Mesodermal cell (in vitro differentiated cells): ENCODE data around the gene CD8B. TPM values are rescaled to one million over a fixed set of nuclear protein-coding genes. Genes with fewer than 3 reads are reported as not detected.
"Not testable (repeated sequence)": the region's sequence is repeated elsewhere in the genome, so short reads cannot be mapped to it uniquely, and the experiment has no call there.

Experiments
- H3K27ac ChIP-seq: 2 replicates; pipeline ENCODE4 v1.7.0; 2013; ENCODE audit warnings: mild to moderate bottlenecking, low read depth, low read length, moderate library complexity; ENCODE audit not compliant: severe bottlenecking
- H3K36me3 ChIP-seq: 2 replicates; pipeline ENCODE4 v1.7.1; 2013; ENCODE audit warnings: mild to moderate bottlenecking, low read length, moderate library complexity; ENCODE audit not compliant: control insufficient read depth, insufficient read depth
- H3K4me1 ChIP-seq: one replicate; pipeline ENCODE4 v1.7.1; 2013; ENCODE audit warnings: mild to moderate bottlenecking, low read length; ENCODE audit not compliant: insufficient read depth, control insufficient read depth, poor library complexity, severe bottlenecking
- H3K4me3 ChIP-seq: 2 replicates; pipeline ENCODE4 v1.7.0; 2013; ENCODE audit warnings: low read length, control low read depth, mild to moderate bottlenecking; ENCODE audit not compliant: insufficient read depth, poor library complexity, severe bottlenecking; ENCODE audit errors: extremely low read depth
- H3K9me3 ChIP-seq: 2 replicates; pipeline ENCODE4 v1.7.1; 2013; ENCODE audit warnings: mild to moderate bottlenecking, low read length, moderate library complexity; ENCODE audit not compliant: control insufficient read depth
- WGBS, 2 experiments: methylation state at CpG; one replicate each; pipeline ENCODE4 v1.1.5; 2013; ENCODE audit warnings: missing lambda C conversion rate in 2 of 2; ENCODE audit not compliant: insufficient coverage in 2 of 2; 5-methylcytosine and 5-hydroxymethylcytosine counted together
- polyA plus RNA-seq, 2 experiments: library from polyadenylated mRNA; stranded (reverse); fragments of 50-300 nt; gene quantifications; one replicate each; pipeline ENCODE4 v1.2.3, GENCODE V29; 2013

The CD8B gene
- not detected for polyA plus RNA-seq (2013, experiment 1 of 2)
- not detected for polyA plus RNA-seq (2013, experiment 2 of 2)

- H3K4me3 ChIP-seq, H3K27ac ChIP-seq, H3K36me3 ChIP-seq, H3K4me1 ChIP-seq, H3K9me3 ChIP-seq: not testable (repeated sequence)
- 15% methylated on average over 4 of the region's 55 CpGs; no CpG with 5 or more reads in 1 of the 2 experiments for WGBS, 2 experiments
Measured at GRCh38 chr2:86861628-86862379, at the start of gene CD8B. TSS of gene CD8B (minus strand) at chr2:86861886. CDS start at chr2:86861865, 21 bp downstream.

- H3K9me3 ChIP-seq, H3K36me3 ChIP-seq, H3K4me3 ChIP-seq, H3K27ac ChIP-seq, H3K4me1 ChIP-seq: not testable (repeated sequence)
- WGBS, 2 experiments, result no CpG with 5 or more reads among the region's 1 CpG
Measured at GRCh38 chr2:86905868-86906267, 44.2 kb upstream of the CD8B start.

GRCh38 chr2:86900687-86901086 is 39.0 kb upstream of the CD8B start:
- not testable (repeated sequence) for H3K4me3 ChIP-seq, H3K36me3 ChIP-seq, H3K4me1 ChIP-seq, H3K27ac ChIP-seq, H3K9me3 ChIP-seq
- WGBS, 2 experiments, result no CpG with 5 or more reads among the region's 4 CpGs

GRCh38 chr2:86886026-86886425 is 24.3 kb upstream of the CD8B start:
- H3K9me3 ChIP-seq, H3K36me3 ChIP-seq, H3K4me3 ChIP-seq, H3K4me1 ChIP-seq, H3K27ac ChIP-seq: not testable (repeated sequence)
- WGBS, 2 experiments, result no CpG with 5 or more reads among the region's 3 CpGs

- H3K36me3 ChIP-seq, H3K9me3 ChIP-seq, H3K4me3 ChIP-seq, H3K27ac ChIP-seq, H3K4me1 ChIP-seq: not testable (repeated sequence)
- no CpG with 5 or more reads among the region's 2 CpGs for WGBS, 2 experiments
Measured at GRCh38 chr2:86882865-86883264, 21.2 kb upstream of the CD8B start.

- WGBS, 2 experiments, result no CpG with 5 or more reads among the region's 5 CpGs
- H3K9me3 ChIP-seq, H3K4me3 ChIP-seq, H3K27ac ChIP-seq, H3K36me3 ChIP-seq, H3K4me1 ChIP-seq: not testable (repeated sequence)
Measured at GRCh38 chr2:86882118-86882665, 20.5 kb upstream of the CD8B start.

GRCh38 chr2:86878986-86879385 is 17.3 kb upstream of the CD8B start:
- H3K4me3 ChIP-seq, H3K4me1 ChIP-seq, H3K36me3 ChIP-seq, H3K9me3 ChIP-seq, H3K27ac ChIP-seq: not testable (repeated sequence)
- WGBS, 2 experiments, result no CpG with 5 or more reads among the region's 1 CpG

- H3K36me3 ChIP-seq, H3K27ac ChIP-seq, H3K4me3 ChIP-seq, H3K4me1 ChIP-seq, H3K9me3 ChIP-seq: not testable (repeated sequence)
- 80 to 100% methylated on average over 1 of the region's 4 CpGs for WGBS, 2 experiments
Measured at GRCh38 chr2:86870941-86871340, 9.3 kb upstream of the CD8B start.

GRCh38 chr2:86868895-86869468 is 7.3 kb upstream of the CD8B start:
- not testable (repeated sequence) for H3K4me1 ChIP-seq, H3K27ac ChIP-seq, H3K36me3 ChIP-seq, H3K4me3 ChIP-seq, H3K9me3 ChIP-seq
- 100% methylated on average over 2 of the region's 2 CpGs; no CpG with 5 or more reads in 1 of the 2 experiments for WGBS, 2 experiments

GRCh38 chr2:86862380-86862703 is 656 bp upstream of the CD8B start:
- not testable (repeated sequence) for H3K9me3 ChIP-seq, H3K36me3 ChIP-seq, H3K4me3 ChIP-seq, H3K4me1 ChIP-seq, H3K27ac ChIP-seq
- no CpG with 5 or more reads among the region's 12 CpGs for WGBS, 2 experiments

GRCh38 chr2:86861175-86861574 is 511 bp downstream of the CD8B start:
- H3K27ac ChIP-seq, H3K4me3 ChIP-seq, H3K4me1 ChIP-seq, H3K9me3 ChIP-seq, H3K36me3 ChIP-seq: not testable (repeated sequence)
- 79 to 81% methylated on average over 8 of the region's 11 CpGs for WGBS, 2 experiments
